HepG2 (cell line): ENCODE measurements around the gene RAD52. TPM values are rescaled to one million over a fixed set of nuclear protein-coding genes. Genes with fewer than 3 reads are reported as not detected.
A peak's percentile ranks its signal among the peaks of the same experiment; 100 is the strongest.

Experiments used
- ATAC-seq: fragments of 200-7000 bp; cut with Tn5 transposase; 3 replicates; pipeline ENCODE4 v1.9.1; 2020; ENCODE audit warnings: mild to moderate bottlenecking, moderate library complexity
- BruUV-seq: library from RNA; stranded (reverse); fragments of 400-500 nt; replicated peaks from 2 replicates; lab custom pipeline; 2021; lab: Mats Ljungman, UMichigan
- CTCF ChIA-PET: fragments of 300-600 bp; formaldehyde crosslinking; extraction: SDS; loops from one replicate; lab custom pipeline; 2021; ENCODE audit warnings: low total read pairs, inconsistent platforms, low intra/inter-chr PET ratio; lab: Yijun Ruan, JAX
- POLR2A ChIA-PET: fragments of 350-600 bp; sonication (Branson Sonifier 250); formaldehyde crosslinking; loops from one replicate; lab custom pipeline; 2020; ENCODE audit warnings: antibody characterized with exemption, inconsistent platforms; lab: Yijun Ruan, JAX
- DNase-seq: peaks from one replicate; pipeline ENCODE4 v3.0.0-alpha.2; 2015; ENCODE audit warnings: low spot score
- FAIRE-seq: peaks from 3 replicates; lab custom pipeline; 2011; peaks lifted over from hg19 to GRCh38; lab: Jason Lieb, UNC
- H2AFZ ChIP-seq: one replicate; pipeline ENCODE4 v1.6.1; 2011; ENCODE audit warnings: low read length, inconsistent platforms
- H3K27ac ChIP-seq: fragments of 300-600 bp; 3 replicates; pipeline ENCODE4 v1.8.0; 2011; ENCODE audit warnings: mixed run types, mild to moderate bottlenecking, mixed read lengths, low read length, inconsistent platforms; ENCODE audit not compliant: insufficient read depth; ENCODE audit errors: extremely low read length
- H3K27me3 ChIP-seq, 2 experiments: fragments of 200-600 bp in 1 of 2; 2 replicates in 1 of 2; 3 replicates in 1 of 2; pipeline versions ENCODE4 v1.6.0 to v1.8.0; 2011; ENCODE audit warnings: low read length in 2 of 2, mild to moderate bottlenecking in 2 of 2, moderate library complexity in 2 of 2, inconsistent platforms in 1 of 2; ENCODE audit not compliant: insufficient read depth in 2 of 2, control insufficient read depth in 1 of 2
- H3K36me3 ChIP-seq, 2 experiments: fragments of 200-600 bp in 1 of 2; replicated peaks in 1 of 2; 2 replicates in 1 of 2; 3 replicates in 1 of 2; pipeline versions ENCODE4 v1.5.1 to v1.8.0; 2011; ENCODE audit warnings: low read length in 2 of 2, inconsistent platforms in 1 of 2; ENCODE audit not compliant: insufficient read depth in 2 of 2, control insufficient read depth in 1 of 2
- H3K4me1 ChIP-seq: 2 replicates; pipeline ENCODE4 v1.5.1; 2012; ENCODE audit warnings: low read length, inconsistent platforms; ENCODE audit not compliant: insufficient read depth
- H3K4me2 ChIP-seq: 2 replicates; pipeline ENCODE4 v1.6.0; 2011; ENCODE audit warnings: low read depth, low read length, inconsistent platforms
- H3K4me3 ChIP-seq, 3 experiments: fragments of 200-600 bp in 1 of 3; sonication (generic), shearing (Covaris generic) in 1 of 3; replicated peaks in 1 of 3; 2 replicates each; pipeline ENCODE4 v1.5.1; 2011 to 2016; ENCODE audit warnings: low read length in 3 of 3, inconsistent platforms in 2 of 3, low read depth in 2 of 3, mild to moderate bottlenecking in 2 of 3, control low read depth in 1 of 3, mixed read lengths in 1 of 3; ENCODE audit not compliant: insufficient read depth in 1 of 3
- H3K79me2 ChIP-seq: one replicate; pipeline ENCODE4 v1.6.1; 2011; ENCODE audit warnings: low read length, inconsistent platforms; ENCODE audit not compliant: insufficient read depth
- H3K9ac ChIP-seq: 2 replicates; pipeline ENCODE4 v1.6.0; 2011; ENCODE audit warnings: mild to moderate bottlenecking, low read depth, low read length, inconsistent platforms; ENCODE audit not compliant: insufficient read depth
- H3K9me3 ChIP-seq: 2 replicates; pipeline ENCODE4 v1.5.1; 2012; ENCODE audit warnings: mild to moderate bottlenecking, low read length
- H4K20me1 ChIP-seq: 2 replicates; pipeline ENCODE4 v1.6.0; 2011; ENCODE audit warnings: inconsistent platforms, mild to moderate bottlenecking, low read length, moderate library complexity; ENCODE audit not compliant: insufficient read depth
- ATAD3A ChIP-seq: sonication (generic); formaldehyde crosslinking; IDR thresholded peaks from 2 replicates; pipeline ENCODE4 v1.4.0; 2020; ENCODE audit warnings: missing genetic modification reagents
- GATAD1 ChIP-seq: IDR thresholded peaks from 2 replicates; pipeline ENCODE4 v1.6.1; 2016; ENCODE audit warnings: missing genetic modification reagents, missing compliant biosample characterization
- TOE1 ChIP-seq: sonication (generic); formaldehyde crosslinking; IDR thresholded peaks from 2 replicates; pipeline ENCODE4 v1.4.0; 2020; ENCODE audit warnings: mild to moderate bottlenecking, missing genetic modification reagents
- ZNF713 ChIP-seq: sonication (generic); formaldehyde crosslinking; IDR thresholded peaks from 2 replicates; pipeline ENCODE4 v1.4.0; 2020; ENCODE audit warnings: mild to moderate bottlenecking, missing genetic modification reagents
- ZSCAN22 ChIP-seq: sonication (generic); formaldehyde crosslinking; IDR thresholded peaks from 2 replicates; pipeline ENCODE4 v1.4.0; 2020; ENCODE audit warnings: mild to moderate bottlenecking, missing genetic modification reagents
- WGBS: methylation state at CpG from one replicate; pipeline ENCODE4 v1.1.6; 2017; ENCODE audit warnings: low lambda C conversion rate; 5-methylcytosine and 5-hydroxymethylcytosine counted together
- in situ Hi-C: cut with HindIII; loops from 2 replicates; pipeline ENCODE4 v1.10.0; 2017; ENCODE audit warnings: low pct_unique_long_range_greater_than_20kb; ENCODE audit not compliant: extremely low pct_ligation_motif_present
- intact Hi-C: fragments of 100-400 bp; cut with micrococcal nuclease; formaldehyde crosslinking; loops from one replicate; pipeline ENCODE4 v1.10.0; 2022; ENCODE audit not compliant: unreplicated experiment
- polyA plus RNA-seq, 8 experiments: library from polyadenylated mRNA; depleted of rRNA in 3 of 8; stranded (reverse) in 7 of 8; unstranded in 1 of 8; fragments of >200 nt; fragmentation: Illumina TruSeq in 4 of 8; extraction: Trizol in 4 of 8; gene quantifications; 2 replicates each; pipeline versions ENCODE4 v1.2.1 to v1.2.3, GENCODE V29; 2011 to 2016; ENCODE audit warnings: low read depth in 4 of 8, missing spikeins in 1 of 8, mixed read lengths in 1 of 8; ENCODE audit not compliant: insufficient read depth in 1 of 8
- total RNA-seq, 5 experiments: library from RNA; depleted of rRNA; stranded (reverse); fragments of >200 nt; fragmentation: Illumina TruSeq; extraction: Trizol; gene quantifications; 2 replicates each; pipeline ENCODE4 v1.2.3, GENCODE V29; 2016; ENCODE audit warnings: low read depth in 1 of 5
- TF ChIP-seq, protein P1 (sequence below): sonication (generic); formaldehyde crosslinking; conservative IDR thresholded peaks from 2 replicates; pipeline ENCODE4 v1.5.0; 2020; ENCODE audit warnings: missing genetic modification reagents
- TF ChIP-seq, protein P2 (sequence below): IDR thresholded peaks from 2 replicates; pipeline ENCODE4 v1.6.1; 2016; ENCODE audit warnings: low read depth

RAD52 gene
- total and polyA plus RNA-seq, 2 of the 13 experiments (the other 11 are each of a cell fraction or from before 2014, with no cell fraction given) = 14.3 to 19.9 TPM

DNA sequence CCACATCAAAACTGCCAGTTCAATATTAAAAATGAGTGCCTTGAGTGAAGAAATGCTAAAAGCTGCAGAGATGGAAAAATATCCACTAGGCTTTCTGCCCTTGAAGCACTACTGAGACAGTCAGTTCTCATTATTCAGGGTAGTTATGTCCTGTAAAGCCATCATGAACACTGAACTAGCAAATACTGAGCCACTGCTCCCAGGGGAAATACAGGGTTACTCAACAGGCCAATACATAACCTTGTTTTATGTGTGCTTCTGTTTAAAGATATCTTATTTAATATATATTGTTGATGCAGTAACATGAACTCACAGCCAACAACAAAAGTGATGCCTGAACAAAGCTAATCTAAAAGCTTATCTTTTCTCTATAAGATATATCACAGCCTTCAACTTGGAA, 3.3 kb downstream of the RAD52 start:
- peaks cover 46% of the 10 kb centered on the region for H3K79me2 ChIP-seq
- H3K27ac ChIP-seq = peak overlapping the region; percentile 49
- no peak for DNase-seq
- peaks cover 0 to 7% of the 10 kb centered on the region in 2 experiments; a peak in 2 of 5 replicates for H3K36me3 ChIP-seq
- no peak overlapping the region for H3K4me2 ChIP-seq
- H4K20me1 ChIP-seq = no peaks in the 10 kb centered on the region
- CTCF ChIA-PET = no interaction called here
- in situ Hi-C loops = loop anchor here (5.0 kb wide), 1 partner anchor 379 kb away; no protein-coding TSS in a partner anchor
- TF ChIP-seq, protein P1, sequence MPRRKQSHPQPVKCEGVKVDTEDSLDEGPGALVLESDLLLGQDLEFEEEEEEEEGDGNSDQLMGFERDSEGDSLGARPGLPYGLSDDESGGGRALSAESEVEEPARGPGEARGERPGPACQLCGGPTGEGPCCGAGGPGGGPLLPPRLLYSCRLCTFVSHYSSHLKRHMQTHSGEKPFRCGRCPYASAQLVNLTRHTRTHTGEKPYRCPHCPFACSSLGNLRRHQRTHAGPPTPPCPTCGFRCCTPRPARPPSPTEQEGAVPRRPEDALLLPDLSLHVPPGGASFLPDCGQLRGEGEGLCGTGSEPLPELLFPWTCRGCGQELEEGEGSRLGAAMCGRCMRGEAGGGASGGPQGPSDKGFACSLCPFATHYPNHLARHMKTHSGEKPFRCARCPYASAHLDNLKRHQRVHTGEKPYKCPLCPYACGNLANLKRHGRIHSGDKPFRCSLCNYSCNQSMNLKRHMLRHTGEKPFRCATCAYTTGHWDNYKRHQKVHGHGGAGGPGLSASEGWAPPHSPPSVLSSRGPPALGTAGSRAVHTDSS = no peak
- TF ChIP-seq, all 625 proteins: peak for 0
- no TSS peak for BruUV-seq
- H2AFZ ChIP-seq = no peak overlapping the region
- H3K27me3 ChIP-seq = no peaks in the 10 kb centered on the region; a peak in 1 of 5 replicates
- H3K4me1 ChIP-seq = peaks cover 44% of the 10 kb centered on the region
- POLR2A ChIA-PET = no interaction called here
- intact Hi-C loops = loop anchor here (5.0 kb wide), 2 partner anchors 124 to 146 kb away; no protein-coding TSS in a partner anchor
- no peak overlapping the region for H3K9ac ChIP-seq
- ATAC-seq (no peak), FAIRE-seq (no peak)
- H3K9me3 ChIP-seq = no peaks in the 10 kb centered on the region
- no peak overlapping the region for H3K4me3 ChIP-seq

DNA sequence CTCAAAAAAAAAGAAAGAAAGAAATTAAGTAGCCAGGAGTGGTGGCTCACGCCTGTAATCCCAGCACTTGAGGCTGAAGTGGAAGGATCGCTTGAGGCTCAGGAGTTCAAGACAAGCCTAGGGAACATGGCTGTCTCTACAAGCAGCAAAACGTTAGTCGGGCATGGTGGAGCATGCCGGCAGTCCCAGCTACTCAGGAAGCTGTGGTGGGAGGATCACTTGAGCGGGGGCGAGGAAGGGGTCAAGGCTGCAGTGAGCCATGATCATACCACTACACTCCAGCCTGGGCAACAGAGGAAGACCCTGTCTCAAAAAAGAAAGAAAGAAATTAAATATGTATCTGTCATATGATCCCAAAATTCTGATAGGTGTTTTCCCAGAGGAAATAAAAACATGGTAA, 5.3 kb downstream of the RAD52 start:
- in situ Hi-C loops (no loop called here), intact Hi-C loops (no loop called here)
- no TSS peak for BruUV-seq
- 92% methylated on average over 7 of the region's 7 CpGs for WGBS
- Histone ChIP-seq H3K4me1 (peaks cover 39% of the 10 kb centered on the region), H3K4me2 (no peak overlapping the region), H4K20me1 (no peaks in the 10 kb centered on the region), H3K79me2 (peaks cover 52% of the 10 kb centered on the region), H3K27ac (no peak overlapping the region), H3K27me3 (no peaks in the 10 kb centered on the region; a peak in 1 of 5 replicates), H3K36me3 (peaks cover 0 to 11% of the 10 kb centered on the region in 2 experiments; a peak in 2 of 5 replicates), H2AFZ (no peak overlapping the region), H3K4me3 (no peak overlapping the region)
- FAIRE-seq = no peak
- DNase-seq = no peak
- no peak for TF ChIP-seq GATAD1 (CRISPR knock-in tag)
- no peak for TF ChIP-seq TOE1 (CRISPR knock-in tag)
- no peak for TF ChIP-seq ZNF713 (CRISPR knock-in tag)
- TF ChIP-seq ZSCAN22 (CRISPR knock-in tag) = no peak
- TF ChIP-seq ATAD3A = no peak
- TF ChIP-seq, protein P2, sequence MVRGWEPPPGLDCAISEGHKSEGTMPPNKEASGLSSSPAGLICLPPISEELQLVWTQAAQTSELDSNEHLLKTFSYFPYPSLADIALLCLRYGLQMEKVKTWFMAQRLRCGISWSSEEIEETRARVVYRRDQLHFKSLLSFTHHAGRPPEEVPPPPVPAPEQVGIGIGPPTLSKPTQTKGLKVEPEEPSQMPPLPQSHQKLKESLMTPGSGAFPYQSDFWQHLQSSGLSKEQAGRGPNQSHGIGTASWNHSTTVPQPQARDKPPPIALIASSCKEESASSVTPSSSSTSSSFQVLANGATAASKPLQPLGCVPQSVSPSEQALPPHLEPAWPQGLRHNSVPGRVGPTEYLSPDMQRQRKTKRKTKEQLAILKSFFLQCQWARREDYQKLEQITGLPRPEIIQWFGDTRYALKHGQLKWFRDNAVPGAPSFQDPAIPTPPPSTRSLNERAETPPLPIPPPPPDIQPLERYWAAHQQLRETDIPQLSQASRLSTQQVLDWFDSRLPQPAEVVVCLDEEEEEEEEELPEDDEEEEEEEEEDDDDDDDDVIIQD (CRISPR knock-in tag) = peak; percentile 26; the same call in 1 of the 2 replicates
- TF ChIP-seq, all 625 proteins: peak for 1
- ChIA-PET POLR2A (no interaction called here), CTCF (no interaction called here)
- Histone ChIP-seq H3K9me3 (no peaks in the 10 kb centered on the region), H3K9ac (no peak overlapping the region)
- no peak for ATAC-seq
